HepG2 (cell line): ENCODE data around the gene C5AR1. TPM values are rescaled to one million over a fixed set of nuclear protein-coding genes. Genes with fewer than 3 reads are reported as not detected.
A peak's percentile ranks its signal among the peaks of the same experiment; 100 is the strongest.

Experiments
- AHR ChIP-seq: IDR thresholded peaks from 2 replicates; pipeline ENCODE4 v1.6.1; 2018; ENCODE audit warnings: missing genetic modification reagents, missing compliant biosample characterization
- ARNT ChIP-seq: fragments of 450-650 bp; IDR thresholded peaks from 2 replicates; pipeline ENCODE4 v1.6.1; 2017
- CC2D1A ChIP-seq: sonication (generic); formaldehyde crosslinking; IDR thresholded peaks from 2 replicates; pipeline ENCODE4 v1.8.1; 2023; ENCODE audit warnings: mild to moderate bottlenecking, missing genetic modification reagents
- ESRRA ChIP-seq: sonication (generic); formaldehyde crosslinking; IDR thresholded peaks from 2 replicates; pipeline ENCODE4 v1.5.1; 2020; ENCODE audit warnings: mild to moderate bottlenecking, low read depth, missing genetic modification reagents
- HCFC1 ChIP-seq: fragments of 150-350 bp; IDR thresholded peaks from 2 replicates; pipeline ENCODE4 v1.6.1; 2014; ENCODE audit warnings: low read depth, low read length
- HOXA3 ChIP-seq: sonication (generic); formaldehyde crosslinking; IDR thresholded peaks from 2 replicates; pipeline ENCODE4 v1.5.0; 2020; ENCODE audit warnings: missing genetic modification reagents
- MAZ ChIP-seq, 2 experiments: sonication (generic) in 1 of 2; formaldehyde crosslinking in 1 of 2; IDR thresholded peaks; 2 replicates each; pipeline versions ENCODE4 v1.5.0 to v1.6.1; 2012 to 2020; ENCODE audit warnings: low read depth in 2 of 2, mild to moderate bottlenecking in 2 of 2, borderline replicate concordance in 1 of 2, improper control_type of control experiment in 1 of 2, low read length in 1 of 2, missing genetic modification reagents in 1 of 2, moderate library complexity in 1 of 2
- MLLT10 ChIP-seq: sonication (generic); formaldehyde crosslinking; IDR thresholded peaks from 2 replicates; pipeline ENCODE4 v1.4.0; 2020; ENCODE audit warnings: missing genetic modification reagents
- PAF1 ChIP-seq: IDR thresholded peaks from 2 replicates; pipeline ENCODE4 v1.6.1; 2016; ENCODE audit warnings: missing genetic modification reagents, missing compliant biosample characterization
- RORA ChIP-seq: sonication (generic); formaldehyde crosslinking; IDR thresholded peaks from 2 replicates; pipeline ENCODE4 v1.5.0; 2020; ENCODE audit warnings: mild to moderate bottlenecking, missing genetic modification reagents, moderate library complexity
- SIN3A ChIP-seq: IDR thresholded peaks from 2 replicates; pipeline ENCODE4 v1.6.1; 2011; ENCODE audit warnings: low read depth, mild to moderate bottlenecking, control low read depth, low read length, borderline replicate concordance
- SMARCC2 ChIP-seq: fragments of 450-650 bp; IDR thresholded peaks from 2 replicates; pipeline ENCODE4 v1.6.1; 2017; ENCODE audit warnings: antibody characterized with exemption, mild to moderate bottlenecking
- STAT5B ChIP-seq: sonication (generic); formaldehyde crosslinking; IDR thresholded peaks from 2 replicates; pipeline ENCODE4 v1.4.0; 2020; ENCODE audit warnings: missing genetic modification reagents
- ZNF143 ChIP-seq: sonication (generic); formaldehyde crosslinking; IDR thresholded peaks from 2 replicates; pipeline ENCODE4 v1.4.0; 2020; ENCODE audit warnings: missing genetic modification reagents
- ZNF235 ChIP-seq: sonication (generic); formaldehyde crosslinking; IDR thresholded peaks from 2 replicates; pipeline ENCODE4 v1.8.1; 2023; ENCODE audit warnings: mild to moderate bottlenecking, missing genetic modification reagents, borderline replicate concordance
- ZNF501 ChIP-seq: sonication (generic); formaldehyde crosslinking; IDR thresholded peaks from 2 replicates; pipeline ENCODE4 v1.5.1; 2020; ENCODE audit warnings: mild to moderate bottlenecking, moderate library complexity, missing genetic modification reagents
- ZNF510 ChIP-seq: sonication (generic); formaldehyde crosslinking; IDR thresholded peaks from 2 replicates; pipeline ENCODE4 v1.4.0; 2020; ENCODE audit warnings: low read depth, mild to moderate bottlenecking, missing genetic modification reagents
- ZNF589 ChIP-seq: sonication (generic); formaldehyde crosslinking; conservative IDR thresholded peaks from 2 replicates; pipeline ENCODE4 v1.8.0; 2022; ENCODE audit warnings: mild to moderate bottlenecking, moderate library complexity, missing genetic modification reagents
- ZNF607 ChIP-seq: sonication (generic); formaldehyde crosslinking; IDR thresholded peaks from 2 replicates; pipeline ENCODE4 v1.5.1; 2020; ENCODE audit warnings: missing genetic modification reagents, mild to moderate bottlenecking, borderline replicate concordance
- ZNF7 ChIP-seq: IDR thresholded peaks from 2 replicates; pipeline ENCODE4 v1.6.1; 2016; ENCODE audit warnings: missing biosample characterization, missing genetic modification reagents
- ZNF724P ChIP-seq: sonication (generic); formaldehyde crosslinking; IDR thresholded peaks from 2 replicates; pipeline ENCODE4 v1.8.0; 2022; ENCODE audit warnings: missing genetic modification reagents, borderline replicate concordance
- polyA plus RNA-seq, 8 experiments: library from polyadenylated mRNA; depleted of rRNA in 3 of 8; stranded (reverse) in 7 of 8; unstranded in 1 of 8; fragments of >200 nt; fragmentation: Illumina TruSeq in 4 of 8; extraction: Trizol in 4 of 8; gene quantifications; 2 replicates each; pipeline versions ENCODE4 v1.2.1 to v1.2.3, GENCODE V29; 2011 to 2016; ENCODE audit warnings: low read depth in 4 of 8, missing spikeins in 1 of 8, mixed read lengths in 1 of 8; ENCODE audit not compliant: insufficient read depth in 1 of 8
- total RNA-seq, 5 experiments: library from RNA; depleted of rRNA; stranded (reverse); fragments of >200 nt; fragmentation: Illumina TruSeq; extraction: Trizol; gene quantifications; 2 replicates each; pipeline ENCODE4 v1.2.3, GENCODE V29; 2016; ENCODE audit warnings: low read depth in 1 of 5
- TF ChIP-seq, protein P1 (sequence below): sonication (generic); formaldehyde crosslinking; IDR thresholded peaks from 2 replicates; pipeline ENCODE4 v1.4.0; 2020; ENCODE audit warnings: low read depth, mild to moderate bottlenecking, missing genetic modification reagents
- TF ChIP-seq, protein P2 (sequence below): sonication (generic); formaldehyde crosslinking; IDR thresholded peaks from 2 replicates; pipeline ENCODE4 v1.5.1; 2020; ENCODE audit warnings: missing genetic modification reagents, mild to moderate bottlenecking, borderline replicate concordance
- TF ChIP-seq, protein P3 (sequence below): sonication (generic); formaldehyde crosslinking; IDR thresholded peaks from 2 replicates; pipeline ENCODE4 v1.4.0; 2020; ENCODE audit warnings: mild to moderate bottlenecking, low read depth, missing genetic modification reagents
- TF ChIP-seq, protein P4 (sequence below): sonication (generic); formaldehyde crosslinking; IDR thresholded peaks from 2 replicates; pipeline ENCODE4 v1.8.1; 2023; ENCODE audit warnings: mild to moderate bottlenecking, inconsistent platforms, moderate library complexity, missing genetic modification reagents, borderline replicate concordance

C5AR1 gene
- total and polyA plus RNA-seq, 2 of the 13 experiments (the other 11 are each of a cell fraction or from before 2014, with no cell fraction given): 0.07 to 1.6 TPM

DNA sequence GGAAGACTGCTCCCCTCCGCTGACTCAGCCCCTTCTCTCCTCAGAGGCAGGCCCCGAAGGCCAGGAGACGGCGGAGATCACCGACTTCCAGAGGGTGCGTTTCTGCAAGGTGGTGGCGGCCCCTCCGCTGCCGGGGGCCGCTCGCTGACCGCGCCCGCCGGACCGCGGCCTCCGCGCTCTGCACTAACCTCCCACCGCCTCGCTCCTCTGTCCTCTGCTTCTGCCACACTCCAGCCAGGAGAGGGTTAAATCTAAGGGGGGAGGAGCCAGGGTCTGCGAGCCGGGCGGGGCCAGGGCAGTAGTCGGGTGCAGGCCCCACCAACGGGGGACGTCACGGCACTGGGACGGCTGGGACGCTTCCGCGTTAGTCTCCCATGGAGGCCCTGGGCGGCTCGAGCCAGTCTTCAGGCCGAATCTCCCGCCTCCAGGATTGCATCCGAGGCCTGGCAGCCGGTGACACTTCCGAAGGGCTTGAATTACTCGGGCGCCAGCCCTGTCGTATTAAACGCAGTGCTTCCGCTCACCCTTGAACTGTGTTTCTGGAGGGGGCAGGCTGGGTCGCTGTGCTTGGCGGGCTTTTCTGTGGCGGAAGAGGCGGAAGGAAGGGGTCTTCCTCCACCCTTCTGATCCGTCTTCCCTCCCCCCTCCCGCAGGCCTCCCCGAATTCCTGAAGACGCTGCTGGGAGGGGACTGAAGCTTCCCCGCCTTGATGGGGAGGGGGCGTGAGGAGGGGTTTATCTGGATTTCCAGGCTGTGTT lies 36.2 kb upstream of the C5AR1 start (continued):
- TF ChIP-seq ZNF7 (CRISPR knock-in tag) (no peak), ZNF235 (CRISPR knock-in tag) (0 out of 2 replicates have a peak, but pooled peaks have one; percentile 72), SIN3A (no peak; the same call in 1 of the 2 replicates), HOXA3 (CRISPR knock-in tag) (peak; percentile 60), MAZ (IDR thresholded peaks at IDR 0.05; ENCODE audit: borderline replicate concordance, low read depth, low read length) (peak; percentile 72; the same call in 1 of the 2 replicates), MAZ (CRISPR knock-in tag; IDR thresholded peaks at IDR 0.05; ENCODE audit: low read depth) (peak; percentile 91), ARNT (no peak), ZNF510 (CRISPR knock-in tag) (no peak), ESRRA (peak; percentile 59; the same call in 1 of the 2 replicates), ZNF724P (CRISPR knock-in tag) (0 out of 2 replicates have a peak, but pooled peaks have one; percentile 17), MLLT10 (no peak), ZNF589 (CRISPR knock-in tag) (0 out of 2 replicates have a peak, but pooled peaks have one; percentile 25), RORA (CRISPR knock-in tag) (no peak), AHR (CRISPR knock-in tag) (no peak), PAF1 (CRISPR knock-in tag) (no peak), ZNF143 (CRISPR knock-in tag) (peak; percentile 57; the same call in 1 of the 2 replicates), HCFC1 (no peak), ZNF501 (CRISPR knock-in tag) (peak; percentile 79), CC2D1A (CRISPR knock-in tag) (0 out of 2 replicates have a peak, but pooled peaks have one; percentile 56), SMARCC2 (no peak), ZNF607 (CRISPR knock-in tag) (no peak; the same call in 1 of the 2 replicates), STAT5B (no peak)
- TF ChIP-seq, protein P1, sequence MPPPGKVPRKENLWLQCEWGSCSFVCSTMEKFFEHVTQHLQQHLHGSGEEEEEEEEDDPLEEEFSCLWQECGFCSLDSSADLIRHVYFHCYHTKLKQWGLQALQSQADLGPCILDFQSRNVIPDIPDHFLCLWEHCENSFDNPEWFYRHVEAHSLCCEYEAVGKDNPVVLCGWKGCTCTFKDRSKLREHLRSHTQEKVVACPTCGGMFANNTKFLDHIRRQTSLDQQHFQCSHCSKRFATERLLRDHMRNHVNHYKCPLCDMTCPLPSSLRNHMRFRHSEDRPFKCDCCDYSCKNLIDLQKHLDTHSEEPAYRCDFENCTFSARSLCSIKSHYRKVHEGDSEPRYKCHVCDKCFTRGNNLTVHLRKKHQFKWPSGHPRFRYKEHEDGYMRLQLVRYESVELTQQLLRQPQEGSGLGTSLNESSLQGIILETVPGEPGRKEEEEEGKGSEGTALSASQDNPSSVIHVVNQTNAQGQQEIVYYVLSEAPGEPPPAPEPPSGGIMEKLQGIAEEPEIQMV (CRISPR knock-in tag): no peak
- TF ChIP-seq, protein P2, sequence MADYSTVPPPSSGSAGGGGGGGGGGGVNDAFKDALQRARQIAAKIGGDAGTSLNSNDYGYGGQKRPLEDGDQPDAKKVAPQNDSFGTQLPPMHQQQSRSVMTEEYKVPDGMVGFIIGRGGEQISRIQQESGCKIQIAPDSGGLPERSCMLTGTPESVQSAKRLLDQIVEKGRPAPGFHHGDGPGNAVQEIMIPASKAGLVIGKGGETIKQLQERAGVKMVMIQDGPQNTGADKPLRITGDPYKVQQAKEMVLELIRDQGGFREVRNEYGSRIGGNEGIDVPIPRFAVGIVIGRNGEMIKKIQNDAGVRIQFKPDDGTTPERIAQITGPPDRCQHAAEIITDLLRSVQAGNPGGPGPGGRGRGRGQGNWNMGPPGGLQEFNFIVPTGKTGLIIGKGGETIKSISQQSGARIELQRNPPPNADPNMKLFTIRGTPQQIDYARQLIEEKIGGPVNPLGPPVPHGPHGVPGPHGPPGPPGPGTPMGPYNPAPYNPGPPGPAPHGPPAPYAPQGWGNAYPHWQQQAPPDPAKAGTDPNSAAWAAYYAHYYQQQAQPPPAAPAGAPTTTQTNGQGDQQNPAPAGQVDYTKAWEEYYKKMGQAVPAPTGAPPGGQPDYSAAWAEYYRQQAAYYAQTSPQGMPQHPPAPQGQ (CRISPR knock-in tag): no peak
- TF ChIP-seq, protein P3, sequence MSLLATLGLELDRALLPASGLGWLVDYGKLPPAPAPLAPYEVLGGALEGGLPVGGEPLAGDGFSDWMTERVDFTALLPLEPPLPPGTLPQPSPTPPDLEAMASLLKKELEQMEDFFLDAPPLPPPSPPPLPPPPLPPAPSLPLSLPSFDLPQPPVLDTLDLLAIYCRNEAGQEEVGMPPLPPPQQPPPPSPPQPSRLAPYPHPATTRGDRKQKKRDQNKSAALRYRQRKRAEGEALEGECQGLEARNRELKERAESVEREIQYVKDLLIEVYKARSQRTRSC: no peak
- TF ChIP-seq, protein P4, sequence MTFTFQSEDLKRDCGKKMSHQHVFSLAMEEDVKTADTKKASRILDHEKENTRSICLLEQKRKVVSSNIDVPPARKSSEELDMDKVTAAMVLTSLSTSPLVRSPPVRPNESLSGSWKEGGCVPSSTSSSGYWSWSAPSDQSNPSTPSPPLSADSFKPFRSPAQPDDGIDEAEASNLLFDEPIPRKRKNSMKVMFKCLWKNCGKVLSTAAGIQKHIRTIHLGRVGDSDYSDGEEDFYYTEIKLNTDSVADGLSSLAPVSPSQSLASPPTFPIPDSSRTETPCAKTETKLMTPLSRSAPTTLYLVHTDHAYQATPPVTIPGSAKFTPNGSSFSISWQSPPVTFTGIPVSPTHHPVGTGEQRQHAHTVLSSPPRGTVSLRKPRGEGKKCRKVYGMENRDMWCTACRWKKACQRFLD (CRISPR knock-in tag): no peak; the same call in 1 of the 2 replicates
